Osteoblast (primary cell): ENCODE results near the gene CXADR. TPM values are rescaled to one million over a fixed set of nuclear protein-coding genes. Genes with fewer than 3 reads are reported as not detected.

Experiments used
- DNase-seq: peaks from one replicate; pipeline ENCODE4 v3.0.0; 2011; ENCODE audit warnings: low spot score, mixed read lengths; ENCODE audit not compliant: insufficient read length; ENCODE audit errors: missing footprints
- H2AFZ ChIP-seq: 2 replicates; pipeline ENCODE4 v1.6.0; 2011; ENCODE audit warnings: mild to moderate bottlenecking, low read length
- H3K27ac ChIP-seq: 2 replicates; pipeline ENCODE4 v1.5.1; 2011; ENCODE audit warnings: mild to moderate bottlenecking, low read depth, low read length, moderate library complexity
- H3K27me3 ChIP-seq: 2 replicates; pipeline ENCODE4 v1.6.0; 2012; ENCODE audit warnings: mild to moderate bottlenecking, control low read depth, inconsistent platforms, low read length, moderate library complexity; ENCODE audit not compliant: insufficient read depth
- H3K36me3 ChIP-seq: 2 replicates; pipeline ENCODE4 v1.5.1; 2011; ENCODE audit warnings: mild to moderate bottlenecking, low read length, control low read depth, moderate library complexity; ENCODE audit not compliant: insufficient read depth
- H3K4me1 ChIP-seq: 2 replicates; pipeline ENCODE4 v1.5.1; 2011; ENCODE audit warnings: mild to moderate bottlenecking, low read length, control low read depth, moderate library complexity; ENCODE audit not compliant: insufficient read depth
- H3K4me2 ChIP-seq: 2 replicates; pipeline ENCODE4 v1.6.0; 2011; ENCODE audit warnings: mild to moderate bottlenecking, low read length; ENCODE audit not compliant: insufficient read depth
- H3K4me3 ChIP-seq: fragments of 200-600 bp; sonication (generic); 3 replicates; pipeline ENCODE4 v1.5.1; 2012; ENCODE audit warnings: mild to moderate bottlenecking, low read length, inconsistent platforms; ENCODE audit not compliant: insufficient read depth
- H3K79me2 ChIP-seq: 2 replicates; pipeline ENCODE4 v1.6.0; 2012; ENCODE audit warnings: mild to moderate bottlenecking, low read length, control low read depth, inconsistent platforms; ENCODE audit not compliant: insufficient read depth
- H3K9me3 ChIP-seq: 2 replicates; pipeline ENCODE4 v1.5.1; 2011; ENCODE audit warnings: low read depth, low read length, control low read depth
- H4K20me1 ChIP-seq: 2 replicates; pipeline ENCODE4 v1.6.0; 2012; ENCODE audit warnings: mild to moderate bottlenecking, low read length, control low read depth; ENCODE audit not compliant: insufficient read depth
- CTCF ChIP-seq: IDR thresholded peaks from 2 replicates; pipeline ENCODE4 v1.5.1; 2011; ENCODE audit warnings: mild to moderate bottlenecking, low read depth, low read length, moderate library complexity; ENCODE audit errors: extremely low read depth
- total RNA-seq: library from RNA; depleted of rRNA; stranded (reverse); fragments of >200 nt; gene quantifications from 2 replicates; pipeline ENCODE4 v1.2.3, GENCODE V29; 2012

Gene CXADR
- total RNA-seq, 1 donor: 0.36 TPM

- TF ChIP-seq CTCF: no peak
- DNase-seq: peak; percentile 95
- no peaks in the 10 kb centered on the region for H3K27me3 ChIP-seq
- H3K4me2 ChIP-seq: peak within 1 kb of the TSS; percentile 94
- H3K36me3 ChIP-seq: peaks cover 9% of the 10 kb centered on the region
- H2AFZ ChIP-seq: peak within 1 kb of the TSS; percentile 96
- no peaks in the 10 kb centered on the region for H3K9me3 ChIP-seq
- peak within 1 kb of the TSS; percentile 81 for H3K4me3 ChIP-seq
- H3K4me1 ChIP-seq: peaks cover 18% of the 10 kb centered on the region
- H4K20me1 ChIP-seq: no peaks in the 10 kb centered on the region
- H3K79me2 ChIP-seq: peaks cover 42% of the 10 kb centered on the region
- peak within 1 kb of the TSS; percentile 97 for H3K27ac ChIP-seq
Observed at GRCh38 chr21:17612565-17613241, 99.9 kb downstream of the CXADR start, which contains the start of gene BTG3. BTG3 (minus strand) TSS chr21:17612901; CDS start chr21:17609144, 3,757 bp downstream.

GRCh38 chr21:17613242-17613676, 100.4 kb downstream of the CXADR start:
- TF ChIP-seq CTCF: no peak
- Histone ChIP-seq H2AFZ (peak overlapping the region; percentile 96), H3K27ac (peak overlapping the region; percentile 18), H3K4me1 (peaks cover 14% of the 10 kb centered on the region), H3K27me3 (no peaks in the 10 kb centered on the region), H3K9me3 (no peaks in the 10 kb centered on the region), H4K20me1 (no peaks in the 10 kb centered on the region), H3K79me2 (peaks cover 37% of the 10 kb centered on the region), H3K36me3 (peaks cover 4% of the 10 kb centered on the region), H3K4me2 (peak overlapping the region; percentile 94), H3K4me3 (peak overlapping the region; percentile 81)
- DNase-seq: peak; percentile 42

GRCh38 chr21:17616831-17617230, 104.0 kb downstream of the CXADR start:
- Histone ChIP-seq H3K36me3 (no peaks in the 10 kb centered on the region), H4K20me1 (no peaks in the 10 kb centered on the region), H3K9me3 (no peaks in the 10 kb centered on the region), H3K4me3 (no peak overlapping the region), H2AFZ (no peak overlapping the region), H3K79me2 (peaks cover 1% of the 10 kb centered on the region), H3K4me1 (peaks cover 3% of the 10 kb centered on the region), H3K27me3 (no peaks in the 10 kb centered on the region), H3K27ac (no peak overlapping the region), H3K4me2 (no peak overlapping the region)
- no peak for DNase-seq
- no peak for TF ChIP-seq CTCF

DNA sequence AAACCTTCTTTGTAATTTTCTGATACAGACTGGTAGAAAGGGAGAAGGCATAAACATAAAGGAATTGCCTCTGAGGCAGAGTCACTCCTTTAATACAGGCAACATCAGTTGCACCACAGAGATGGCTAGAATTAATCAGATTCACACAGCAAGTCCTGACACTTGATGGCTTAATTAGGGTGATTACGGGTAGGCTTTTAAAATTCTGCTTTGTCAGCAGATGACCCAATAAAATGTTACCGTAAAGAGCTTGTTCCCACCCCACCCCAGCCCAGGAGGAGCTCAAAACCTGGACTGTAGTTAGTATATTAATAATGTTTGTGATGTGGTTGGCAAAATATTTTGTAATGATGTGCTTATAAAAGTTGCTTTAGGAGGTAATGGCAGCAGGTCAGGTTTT, 109.2 kb downstream of the CXADR start:
- H3K9me3 ChIP-seq: no peaks in the 10 kb centered on the region

More for the DNA sequence above, 109.2 kb downstream of the CXADR start:
- no peak for DNase-seq
- Histone ChIP-seq H3K4me3 (no peak overlapping the region), H2AFZ (no peak overlapping the region), H3K27me3 (no peaks in the 10 kb centered on the region), H3K27ac (no peak overlapping the region), H3K4me2 (no peak overlapping the region), H4K20me1 (no peaks in the 10 kb centered on the region), H3K4me1 (no peaks in the 10 kb centered on the region), H3K36me3 (no peaks in the 10 kb centered on the region), H3K79me2 (no peaks in the 10 kb centered on the region)
- no peak for TF ChIP-seq CTCF
